KG1 (cell line): ENCODE measurements around the gene VANGL1.

Source experiments
- DNase-seq: peaks from one replicate; lab custom pipeline; 2025; lab: John Stamatoyannopoulos, UW

VANGL1 gene

DNA sequence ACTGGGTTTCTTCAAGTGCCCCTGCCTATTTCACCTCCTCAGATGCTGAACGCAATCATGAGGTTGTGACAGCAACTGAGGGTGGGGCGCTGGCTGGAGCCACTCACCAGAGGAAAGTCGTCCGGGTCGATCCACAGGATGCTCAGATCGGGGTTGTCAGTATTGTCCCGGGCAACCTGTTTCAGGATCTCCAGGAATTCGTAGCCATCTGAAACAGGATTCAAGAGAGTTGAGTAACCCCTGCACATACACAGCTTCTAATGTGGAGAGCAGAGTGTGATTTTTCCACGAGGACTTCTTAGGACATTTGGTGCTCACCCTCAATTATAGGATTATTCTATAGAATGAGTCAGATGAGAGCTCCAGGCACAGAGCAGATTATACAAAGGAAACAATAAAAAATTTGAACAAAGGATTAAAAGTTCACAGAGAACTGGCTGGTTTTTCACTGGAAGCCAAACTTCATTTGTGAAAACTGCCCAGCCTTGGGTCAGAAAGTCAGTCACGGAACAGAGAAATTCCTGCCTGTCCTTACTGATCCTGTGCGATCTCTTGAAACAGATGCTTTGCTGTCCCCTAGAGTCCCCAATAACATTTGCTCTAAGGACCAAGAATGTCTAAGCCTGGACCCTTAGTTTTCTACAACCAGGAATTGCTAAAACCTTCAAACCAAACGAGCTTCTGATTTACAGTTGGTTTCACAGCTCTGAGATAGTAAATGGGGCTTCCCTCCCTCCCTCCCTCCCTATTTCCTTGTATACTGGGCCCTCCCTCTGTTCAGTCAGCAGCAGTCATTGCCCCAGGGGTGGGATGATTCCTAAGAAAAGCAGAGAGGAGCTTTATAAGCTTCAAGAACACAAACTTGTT lies 63.5 kb downstream of the VANGL1 start:
- DNase-seq = no peak

GRCh38 chr1:115705963-115706362 lies 64.2 kb downstream of the VANGL1 start:
- DNase-seq = no peak

- DNase-seq = no peak
These were observed 65.0 kb downstream of the VANGL1 start for GRCh38 chr1:115706587-115707425.

- no peak for DNase-seq
These were observed 69.3 kb downstream of the VANGL1 start for GRCh38 chr1:115710859-115711624.

- no peak for DNase-seq
These were observed 71.3 kb downstream of the VANGL1 start for GRCh38 chr1:115712911-115713609.

DNA sequence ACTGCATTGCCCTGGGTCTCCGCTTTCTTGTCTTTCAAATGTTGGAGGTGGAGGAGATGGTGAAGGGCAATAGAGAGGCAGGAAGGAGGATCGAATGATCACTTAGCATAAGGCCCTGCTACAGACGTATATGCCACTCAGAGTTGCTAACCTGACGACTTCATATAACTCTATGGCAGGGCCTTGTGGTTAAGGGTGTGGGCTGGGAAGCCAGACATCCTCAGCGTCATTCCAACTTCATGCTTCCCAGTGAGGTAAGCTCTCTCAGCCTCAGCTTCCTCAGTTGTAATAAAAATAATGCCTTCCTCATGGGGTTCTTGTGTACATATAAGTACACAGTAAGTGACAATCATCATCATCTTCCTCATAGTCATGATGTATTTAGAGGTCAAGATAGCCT lies 72.1 kb downstream of the VANGL1 start:
- no peak for DNase-seq

DNA sequence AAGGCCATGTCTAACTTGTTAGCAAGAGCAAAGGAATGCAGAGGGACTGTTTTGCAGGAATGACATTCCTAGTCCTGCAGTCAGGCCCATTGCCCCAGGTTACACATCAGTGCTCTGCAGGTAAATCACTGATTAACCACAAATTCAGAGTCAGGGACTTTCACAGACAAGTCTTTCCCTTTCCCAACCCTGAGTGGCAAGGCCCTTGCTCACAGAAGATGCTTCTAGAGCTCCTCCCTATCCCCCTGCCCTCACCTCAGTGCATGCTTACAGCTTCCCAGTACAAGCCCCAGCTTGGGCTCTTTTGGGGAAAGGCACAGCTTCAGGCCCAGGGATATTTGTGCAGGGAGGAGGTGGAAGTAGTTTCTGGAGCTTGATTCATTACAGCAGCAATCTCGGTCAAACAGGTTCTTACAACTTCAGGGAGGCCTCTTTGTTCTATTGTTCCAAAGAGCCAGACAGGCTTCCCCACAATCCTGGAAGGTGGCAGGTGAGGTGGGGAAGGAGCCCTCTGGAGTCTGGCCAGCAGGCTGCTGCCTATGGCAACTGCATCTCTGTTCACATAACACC lies 72.9 kb downstream of the VANGL1 start:
- DNase-seq = no peak

GRCh38 chr1:115717541-115717940 lies 75.8 kb downstream of the VANGL1 start:
- no peak for DNase-seq

GRCh38 chr1:115718011-115718754 lies 76.4 kb downstream of the VANGL1 start:
- DNase-seq = no peak

DNA sequence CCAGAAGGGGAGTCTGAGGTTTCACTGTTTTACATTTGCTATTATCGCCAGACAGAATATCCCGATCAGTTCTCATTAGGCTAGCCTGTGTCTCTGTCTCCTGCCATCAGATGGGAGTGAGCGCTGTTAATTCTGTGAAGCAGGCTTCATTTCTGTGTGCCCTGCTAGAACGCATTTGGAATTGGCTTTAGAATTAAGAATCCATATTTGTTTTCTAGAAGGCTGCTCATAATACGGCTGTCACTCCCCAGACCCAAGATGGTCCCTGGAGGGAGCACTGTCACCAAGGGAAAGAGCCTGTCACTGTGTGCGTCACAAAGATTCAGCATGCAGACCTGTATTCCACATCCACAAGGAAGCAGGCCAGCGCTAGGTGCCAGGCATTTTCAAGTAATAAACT lies 77.5 kb downstream of the VANGL1 start:
- DNase-seq = no peak

GRCh38 chr1:115722221-115722620 lies 80.5 kb downstream of the VANGL1 start:
- DNase-seq = no peak

DNA sequence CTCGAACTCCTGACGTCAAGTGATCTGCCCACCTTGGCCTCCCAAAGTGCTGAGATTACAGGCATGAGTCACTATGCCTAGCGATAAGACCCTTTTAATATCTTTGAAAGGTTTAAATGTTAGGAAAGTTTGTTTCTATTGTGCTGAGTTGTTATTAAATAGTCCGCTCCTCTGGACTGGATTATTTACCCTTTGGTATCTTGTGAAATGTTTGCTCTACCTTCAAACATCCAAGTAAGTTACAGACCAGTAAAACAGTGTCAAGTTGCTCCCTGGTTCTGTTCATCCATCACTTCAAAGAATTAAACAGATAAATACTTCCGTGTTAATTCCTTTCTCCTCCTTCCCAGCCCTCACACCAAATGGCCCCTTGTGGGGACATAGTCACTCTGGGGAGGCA lies 82.0 kb downstream of the VANGL1 start:
- DNase-seq = no peak

GRCh38 chr1:115725600-115725999 lies 83.8 kb downstream of the VANGL1 start:
- DNase-seq = no peak

DNA sequence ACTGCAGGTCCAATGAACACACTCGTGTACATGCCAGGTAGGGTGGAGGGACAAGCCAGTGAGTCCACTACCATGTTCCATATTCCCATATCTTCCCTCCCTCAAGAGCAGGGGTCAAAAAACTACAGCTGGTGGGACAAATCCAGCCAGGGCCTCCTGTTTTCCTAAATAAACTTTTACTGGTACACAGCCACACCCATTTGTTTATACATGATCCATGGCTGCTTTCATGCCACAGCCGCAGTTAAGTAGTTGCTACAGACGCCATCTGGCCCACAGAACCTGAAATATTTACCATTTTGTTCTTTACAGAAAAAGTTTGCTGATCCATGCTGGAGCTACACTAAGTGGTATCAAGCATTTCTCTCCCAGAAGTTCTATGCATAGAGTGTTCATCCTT lies 84.4 kb downstream of the VANGL1 start:
- no peak for DNase-seq

- no peak for DNase-seq
These were observed 84.8 kb downstream of the VANGL1 start for GRCh38 chr1:115726570-115726969.

DNA sequence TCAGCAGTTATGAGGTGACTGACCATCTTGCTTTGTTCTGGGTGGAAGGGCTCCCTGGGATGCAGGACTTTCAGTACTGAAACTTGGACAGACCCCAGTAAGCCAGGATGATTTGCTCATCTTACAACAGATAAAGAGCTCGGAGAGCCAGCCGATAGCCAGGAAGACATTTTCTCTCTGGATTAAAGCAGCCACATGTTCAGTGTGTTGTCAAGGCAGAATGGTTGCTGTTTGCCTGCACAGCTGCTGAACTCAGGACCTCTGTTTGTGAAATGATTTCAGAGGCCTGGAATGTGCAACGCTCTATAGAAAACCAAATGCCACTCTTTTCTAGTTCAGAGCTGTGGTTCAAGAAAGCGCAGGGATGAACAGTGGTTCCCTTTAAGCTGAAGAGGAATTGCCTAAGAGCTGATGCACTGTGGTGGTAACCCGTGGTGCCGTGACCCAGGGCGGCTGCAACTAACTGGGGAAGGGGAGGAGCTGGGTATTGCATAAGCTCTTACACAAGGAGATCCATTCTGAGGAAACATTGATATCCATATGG lies 86.0 kb downstream of the VANGL1 start:
- DNase-seq = no peak

GRCh38 chr1:115728341-115728740 lies 86.6 kb downstream of the VANGL1 start:
- DNase-seq = no peak

DNA sequence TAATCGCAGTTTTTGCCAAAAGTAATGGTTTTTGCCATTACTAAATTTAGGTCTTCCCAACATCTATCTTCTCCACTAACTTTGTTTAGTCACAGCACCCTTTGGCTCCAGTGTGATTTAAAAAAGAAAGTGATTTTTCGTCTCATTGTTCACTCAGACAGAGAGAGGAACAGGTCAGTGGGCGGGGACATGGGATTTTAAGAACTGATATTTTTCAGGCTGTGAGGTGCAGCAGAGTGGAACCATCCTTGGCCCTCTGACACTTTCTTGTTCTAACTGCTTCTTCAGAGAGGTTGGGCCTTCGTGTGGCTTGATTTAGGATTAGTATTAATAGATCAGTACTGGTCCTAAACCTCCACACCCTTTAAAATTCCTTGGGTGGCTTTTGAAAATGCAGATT lies 88.0 kb downstream of the VANGL1 start:
- no peak for DNase-seq

DNA sequence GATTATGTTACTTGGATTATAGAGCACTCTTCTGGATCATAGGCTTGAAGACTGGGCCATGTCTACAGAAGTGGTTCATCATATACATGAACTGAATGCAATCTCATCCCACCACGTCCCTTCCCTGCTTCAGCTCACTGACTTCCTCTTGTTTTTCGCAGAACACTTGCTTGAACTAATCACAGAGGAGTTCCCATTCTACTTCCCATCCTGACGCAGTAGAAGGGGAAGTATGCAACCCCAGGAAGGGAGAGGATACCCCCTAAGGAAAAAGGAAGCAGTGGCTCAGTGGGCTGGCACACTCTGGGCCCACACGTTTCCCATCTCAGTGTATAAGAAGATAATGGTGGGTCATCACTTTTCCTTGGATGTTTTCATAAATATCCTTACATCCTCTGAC lies 90.5 kb downstream of the VANGL1 start:
- DNase-seq = no peak

GRCh38 chr1:115740811-115741210 lies 99.0 kb downstream of the VANGL1 start:
- no peak for DNase-seq
